SIG-M5 treated with dmso at 0.1 percent for 504 hours (cell line): ENCODE measurements around the gene MYORG.

Source experiments
- DNase-seq: peaks from one replicate; lab custom pipeline; 2025; ENCODE audit not compliant: unreplicated experiment; lab: John Stamatoyannopoulos, UW

Gene MYORG

GRCh38 chr9:34335376-34335775 is 41.3 kb downstream of the MYORG start:
- no peak for DNase-seq

GRCh38 chr9:34334916-34335315 is 41.8 kb downstream of the MYORG start:
- no peak for DNase-seq

- no peak for DNase-seq
Observed at GRCh38 chr9:34334337-34334824, 42.3 kb downstream of the MYORG start.

GRCh38 chr9:34333836-34334235 is 42.9 kb downstream of the MYORG start:
- no peak for DNase-seq

DNA sequence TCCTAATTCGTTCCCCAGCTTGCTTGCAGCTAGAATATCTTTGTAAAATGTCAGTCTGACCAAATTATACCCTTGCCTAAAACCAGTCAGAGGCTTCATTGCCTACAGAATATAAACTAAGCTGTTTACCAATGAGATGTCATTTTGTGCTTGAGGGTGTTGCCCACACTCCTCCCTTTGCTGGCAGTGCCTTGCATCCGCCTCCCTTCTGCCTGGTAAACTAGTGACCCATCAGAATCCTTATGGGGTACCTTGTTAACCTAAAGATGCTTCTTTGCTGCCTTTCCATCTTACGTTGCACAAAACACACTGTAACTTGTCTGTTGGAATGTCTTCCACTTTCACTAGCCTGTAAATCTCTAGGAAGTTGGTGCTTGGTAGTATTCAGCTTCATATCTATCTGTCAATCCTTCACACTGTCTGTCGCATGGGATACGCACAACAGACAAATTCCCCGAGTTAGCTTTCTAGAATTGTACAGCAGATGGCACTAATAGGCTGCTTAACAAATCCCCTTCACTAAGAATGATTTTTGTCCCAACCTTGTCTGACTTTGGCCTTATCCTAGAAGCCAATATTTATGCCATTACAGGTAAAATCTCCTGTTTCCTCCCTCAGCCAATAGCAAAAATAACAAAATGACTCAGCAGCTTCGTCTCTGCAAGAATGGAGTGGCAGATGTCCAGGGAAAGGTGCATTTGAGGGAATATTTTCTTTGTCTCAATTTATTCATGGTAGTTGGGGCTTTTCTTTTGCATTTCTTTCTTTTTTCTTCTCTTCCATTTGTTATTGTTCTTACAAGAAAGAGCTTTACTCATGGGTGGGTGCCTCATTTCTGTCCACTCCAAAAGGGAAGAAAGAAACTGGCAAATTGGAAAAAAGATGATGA is 44.4 kb downstream of the MYORG start:
- DNase-seq, result peak; percentile 20

DNA sequence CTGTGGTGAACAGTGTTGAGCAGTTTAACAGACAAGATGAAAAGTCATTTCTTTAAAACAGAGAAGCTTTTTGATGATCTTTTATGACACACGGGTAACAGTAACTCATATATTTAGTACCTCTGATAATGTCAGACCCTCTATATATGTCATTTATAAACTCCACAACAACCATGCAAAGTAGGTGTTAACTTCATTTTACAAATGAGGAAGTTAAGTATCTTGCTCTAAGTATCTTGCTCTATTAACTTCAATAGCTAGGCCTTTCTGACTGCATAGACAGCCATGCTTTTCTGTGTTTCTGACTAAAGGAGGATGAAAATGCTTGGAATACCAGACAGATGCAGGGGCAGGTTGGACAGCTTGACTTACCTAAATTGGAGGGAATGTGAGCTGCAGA is 45.5 kb downstream of the MYORG start:
- DNase-seq, result peak; percentile 18

DNA sequence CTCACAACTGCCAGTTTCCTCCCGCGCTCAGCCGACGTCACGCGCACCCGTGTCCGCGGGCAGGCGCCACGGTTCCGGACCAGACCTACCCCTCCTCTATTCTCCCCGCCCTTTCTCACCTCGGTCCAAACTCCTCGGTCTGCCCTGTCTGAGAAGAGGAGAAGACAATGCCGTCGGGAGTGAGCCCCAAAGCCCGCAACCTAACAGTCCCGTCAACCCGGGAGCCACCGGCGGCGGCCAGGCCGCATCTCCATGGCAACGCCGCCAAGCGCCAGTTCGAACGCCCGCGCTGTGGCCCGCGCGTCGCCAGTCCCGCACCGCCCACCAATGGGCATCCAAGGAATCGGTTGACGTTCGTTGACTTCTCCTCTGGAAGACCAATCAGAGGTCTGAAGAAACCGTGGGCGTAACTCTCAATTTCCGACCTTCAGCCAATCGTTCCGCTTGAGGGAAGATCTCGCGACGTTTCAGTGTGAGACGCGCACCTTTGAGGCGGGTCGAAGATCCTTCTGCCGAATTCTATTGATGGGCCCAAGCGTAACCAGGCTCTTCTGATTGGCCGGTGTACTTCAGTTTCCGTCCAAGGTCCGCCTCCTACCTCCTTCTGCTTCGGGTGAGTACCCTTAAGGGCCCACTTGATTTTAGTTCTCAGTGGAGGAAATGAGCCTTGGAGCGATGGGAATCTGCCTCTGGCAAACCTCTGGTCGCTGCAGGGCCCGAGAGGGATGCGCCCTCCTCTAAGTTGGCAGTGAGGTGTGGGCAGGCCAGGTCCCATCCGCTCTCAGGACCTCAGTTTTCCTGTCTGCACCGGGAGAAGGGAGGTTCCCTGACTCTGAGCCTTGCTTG is 47.5 kb downstream of the MYORG start, which contains the start of the genes KIF24 and NUDT2:
TSS of gene KIF24 (minus strand) at position 282 of the 846 bp plus-strand sequence. CDS start 17,922 bp downstream, outside the sequence.
TSS of gene NUDT2 (plus strand) at position 583 of the 846 bp plus-strand sequence. CDS start 9,471 bp downstream, outside the sequence.
- DNase-seq, result peak; percentile 99

GRCh38 chr9:34328500-34328986 is 48.2 kb downstream of the MYORG start:
- DNase-seq, result peak; percentile 55

DNA sequence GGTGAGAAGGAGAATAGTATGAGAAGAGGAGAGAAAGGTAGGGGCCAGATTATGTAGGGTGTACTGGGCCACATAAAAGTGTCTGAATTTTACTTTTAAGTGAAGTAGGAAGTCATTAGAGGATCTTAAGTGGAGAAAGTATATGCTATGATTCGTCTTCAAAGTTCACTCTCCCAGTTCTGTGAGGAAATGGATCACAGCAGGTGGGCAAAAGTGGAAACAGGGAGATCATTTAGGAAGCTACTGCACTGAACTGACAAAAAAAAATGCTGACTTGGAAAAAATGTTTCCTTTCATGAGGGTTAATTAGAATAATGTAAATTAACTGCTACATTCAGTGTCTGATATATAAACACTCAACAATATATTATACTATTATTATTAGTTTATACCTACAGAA is 50.0 kb downstream of the MYORG start:
- DNase-seq, result no peak

GRCh38 chr9:34322899-34323591 is 53.7 kb downstream of the MYORG start:
- DNase-seq, result no peak

- DNase-seq, result no peak
Observed at GRCh38 chr9:34321451-34321850, 55.2 kb downstream of the MYORG start.

- DNase-seq, result no peak
Observed at GRCh38 chr9:34318163-34318790, 58.4 kb downstream of the MYORG start.

- DNase-seq, result no peak
Observed at GRCh38 chr9:34317436-34317835, 59.3 kb downstream of the MYORG start.
